Measurements from ENCODE around the gene HDX. TPM values are rescaled to one million over a fixed set of nuclear protein-coding genes. Genes with fewer than 3 reads are reported as not detected.

HDX gene
- total RNA-seq, 4 donors from 2014 or later: 0.59 to 1.9 (median 1.1) TPM; not detected in 1

DNA sequence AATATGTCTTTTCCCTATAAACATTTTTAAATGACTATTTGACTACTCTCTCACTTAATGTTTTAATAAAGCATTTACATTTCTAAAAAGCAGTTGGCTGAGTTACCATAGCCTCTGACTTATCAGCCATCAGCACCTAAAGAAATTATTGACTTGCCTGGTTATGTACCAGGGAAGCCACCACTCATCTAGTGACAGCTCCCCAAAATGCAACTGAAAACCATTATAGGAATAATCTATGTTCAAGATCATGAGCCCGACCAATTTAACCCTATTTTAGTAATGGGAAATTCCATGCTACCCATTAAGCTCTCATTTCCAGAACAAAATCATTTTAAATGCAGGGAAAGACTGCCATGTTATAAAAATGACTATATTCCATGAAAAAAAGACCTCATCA, 34.4 kb downstream of the HDX start:
- no peak for TF ChIP-seq CTCF (IDR thresholded peaks at IDR 0.05 in 4 of 5, conservative IDR thresholded peaks at IDR 0.05 in 1 of 5)
- no peak for TF ChIP-seq POLR2A (IDR thresholded peaks at IDR 0.05)
- ATAC-seq: no peak
- no peaks in the 10 kb centered on the region for H3K4me1 ChIP-seq
- no peak overlapping the region for H3K27ac ChIP-seq
- no peaks in the 10 kb centered on the region for H3K36me3 ChIP-seq
- H3K27me3 ChIP-seq: no peaks in the 10 kb centered on the region
- H3K9me3 ChIP-seq: no peaks in the 10 kb centered on the region
- DNase-seq: no peak
- in situ Hi-C loops (cut with MboI; ENCODE audit: low sequenced_read_pairs in 4 of 4) (no loop called here), intact Hi-C loops (cut with DNase I; ENCODE audit: low total_unique reads) (no loop called here)
- no peak overlapping the region for H3K4me3 ChIP-seq

GRCh38 chrX:84453351-84454246, 48.7 kb downstream of the HDX start:
- ATAC-seq (no peak), DNase-seq (no peak)
- Histone ChIP-seq H3K27ac (no peak overlapping the region), H3K9me3 (no peaks in the 10 kb centered on the region), H3K27me3 (no peaks in the 10 kb centered on the region), H3K4me1 (no peaks in the 10 kb centered on the region), H3K4me3 (no peak overlapping the region), H3K36me3 (no peaks in the 10 kb centered on the region)
- in situ Hi-C loops (cut with MboI; ENCODE audit: low sequenced_read_pairs in 4 of 4) (no loop called here), intact Hi-C loops (cut with DNase I; ENCODE audit: low total_unique reads) (no loop called here)
- TF ChIP-seq POLR2A (IDR thresholded peaks at IDR 0.05) (no peak), CTCF (IDR thresholded peaks at IDR 0.05 in 4 of 5, conservative IDR thresholded peaks at IDR 0.05 in 1 of 5) (no peak)

- H3K4me1 ChIP-seq: no peaks in the 10 kb centered on the region
- in situ Hi-C loops (cut with MboI; ENCODE audit: low sequenced_read_pairs in 4 of 4): no loop called here
- TF ChIP-seq POLR2A (IDR thresholded peaks at IDR 0.05) (no peak), CTCF (IDR thresholded peaks at IDR 0.05 in 4 of 5, conservative IDR thresholded peaks at IDR 0.05 in 1 of 5) (no peak)
- H3K9me3 ChIP-seq: peaks cover 0 to 7% (median 0%) of the 10 kb centered on the region in 3 donors
- DNase-seq (no peak), ATAC-seq (no peak)
- no peaks in the 10 kb centered on the region for H3K36me3 ChIP-seq
- no peak overlapping the region for H3K27ac ChIP-seq
- H3K4me3 ChIP-seq: no peak overlapping the region
- no peaks in the 10 kb centered on the region for H3K27me3 ChIP-seq
- intact Hi-C loops (cut with DNase I; ENCODE audit: low total_unique reads): no loop called here
Observed at GRCh38 chrX:84441143-84441542, 61.1 kb downstream of the HDX start.

DNA sequence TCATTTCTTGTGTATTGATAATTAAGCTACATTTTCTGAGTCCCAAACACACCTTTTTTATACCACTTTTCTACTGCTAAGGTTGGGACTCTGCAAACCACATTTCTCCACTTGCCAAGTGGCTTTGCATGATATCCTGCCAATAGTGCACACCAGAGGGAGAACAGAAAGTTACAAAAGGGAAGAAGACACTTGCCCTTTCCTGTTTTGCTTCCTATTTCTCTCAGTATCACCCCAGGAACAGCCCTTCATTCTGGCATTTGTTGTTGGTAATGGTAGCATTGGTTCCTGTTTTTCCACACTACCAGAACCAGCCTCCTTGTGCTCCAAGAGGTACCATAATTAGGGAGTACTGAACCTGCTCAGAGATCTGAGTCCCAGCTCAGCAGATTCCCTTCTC, 87.1 kb downstream of the HDX start:
- no peaks in the 10 kb centered on the region for H3K27me3 ChIP-seq
- no peak overlapping the region for H3K27ac ChIP-seq
- intact Hi-C loops (cut with DNase I; ENCODE audit: low total_unique reads) (no loop called here), in situ Hi-C loops (cut with MboI; ENCODE audit: low sequenced_read_pairs in 4 of 4) (no loop called here)
- TF ChIP-seq CTCF (IDR thresholded peaks at IDR 0.05 in 4 of 5, conservative IDR thresholded peaks at IDR 0.05 in 1 of 5): no peak
- TF ChIP-seq POLR2A (IDR thresholded peaks at IDR 0.05): no peak
- no peaks in the 10 kb centered on the region for H3K36me3 ChIP-seq
- H3K9me3 ChIP-seq: no peaks in the 10 kb centered on the region
- no peaks in the 10 kb centered on the region for H3K4me1 ChIP-seq
- ATAC-seq (no peak), DNase-seq (no peak)
- no peak overlapping the region for H3K4me3 ChIP-seq
